Rectal smooth muscle tissue (tissue), 1 donor: ENCODE results near the gene NCF2.

ENCODE experiments used
- H3K27ac ChIP-seq: one replicate; pipeline ENCODE4 v1.7.0; 2013; ENCODE audit warnings: low read depth, low read length, inconsistent platforms
- H3K27me3 ChIP-seq: one replicate; pipeline ENCODE4 v1.7.0; 2013; ENCODE audit warnings: low read length; ENCODE audit not compliant: control insufficient read depth, insufficient read depth
- H3K36me3 ChIP-seq: one replicate; pipeline ENCODE4 v1.7.0; 2013; ENCODE audit warnings: low read length; ENCODE audit not compliant: control insufficient read depth, insufficient read depth
- H3K4me1 ChIP-seq: one replicate; pipeline ENCODE4 v1.7.0; 2013; ENCODE audit warnings: low read length; ENCODE audit not compliant: control insufficient read depth, insufficient read depth
- H3K4me3 ChIP-seq: one replicate; pipeline ENCODE4 v1.7.0; 2013; ENCODE audit warnings: low read length
- H3K9ac ChIP-seq: one replicate; pipeline ENCODE4 v1.7.0; 2013; ENCODE audit warnings: low read length

Gene NCF2

GRCh38 chr1:183554577-183554976 is 35.7 kb downstream of the NCF2 start:
- H3K36me3 ChIP-seq = peaks cover 23% of the 10 kb centered on the region
- H3K4me1 ChIP-seq = no peaks in the 10 kb centered on the region
- no peak overlapping the region for H3K27ac ChIP-seq
- H3K27me3 ChIP-seq = no peaks in the 10 kb centered on the region
- no peak overlapping the region for H3K4me3 ChIP-seq
- H3K9ac ChIP-seq = no peak overlapping the region

GRCh38 chr1:183553764-183554163 is 36.5 kb downstream of the NCF2 start:
- H3K4me3 ChIP-seq = no peak overlapping the region
- H3K36me3 ChIP-seq = peaks cover 23% of the 10 kb centered on the region
- H3K9ac ChIP-seq = no peak overlapping the region
- H3K4me1 ChIP-seq = no peaks in the 10 kb centered on the region
- H3K27me3 ChIP-seq = no peaks in the 10 kb centered on the region
- H3K27ac ChIP-seq = no peak overlapping the region

- Histone ChIP-seq H3K9ac (no peak overlapping the region), H3K4me3 (no peak overlapping the region), H3K27me3 (no peaks in the 10 kb centered on the region), H3K27ac (no peak overlapping the region), H3K4me1 (no peaks in the 10 kb centered on the region), H3K36me3 (peaks cover 23% of the 10 kb centered on the region)
Measured at GRCh38 chr1:183553331-183553730, 36.9 kb downstream of the NCF2 start.

- H3K27ac ChIP-seq = no peak overlapping the region
- peaks cover 23% of the 10 kb centered on the region for H3K36me3 ChIP-seq
- no peaks in the 10 kb centered on the region for H3K4me1 ChIP-seq
- no peaks in the 10 kb centered on the region for H3K27me3 ChIP-seq
- no peak overlapping the region for H3K9ac ChIP-seq
- H3K4me3 ChIP-seq = no peak overlapping the region
Measured at GRCh38 chr1:183552891-183553290, 37.4 kb downstream of the NCF2 start.

- Histone ChIP-seq H3K9ac (no peak overlapping the region), H3K36me3 (peaks cover 23% of the 10 kb centered on the region), H3K4me3 (no peak overlapping the region)
Measured at GRCh38 chr1:183552441-183552840, 37.8 kb downstream of the NCF2 start.

GRCh38 chr1:183551924-183552323 is 38.3 kb downstream of the NCF2 start:
- Histone ChIP-seq H3K27me3 (no peaks in the 10 kb centered on the region), H3K9ac (no peak overlapping the region), H3K36me3 (peaks cover 27% of the 10 kb centered on the region), H3K4me1 (no peaks in the 10 kb centered on the region), H3K27ac (no peak overlapping the region), H3K4me3 (no peak overlapping the region)

More at GRCh38 chr1:183552441-183552840, 37.8 kb downstream of the NCF2 start:
- no peaks in the 10 kb centered on the region for H3K27me3 ChIP-seq
- no peak overlapping the region for H3K27ac ChIP-seq
- H3K4me1 ChIP-seq = no peaks in the 10 kb centered on the region

- Histone ChIP-seq H3K36me3 (peaks cover 33% of the 10 kb centered on the region), H3K4me1 (no peaks in the 10 kb centered on the region), H3K9ac (no peak overlapping the region), H3K4me3 (no peak overlapping the region), H3K27me3 (no peaks in the 10 kb centered on the region), H3K27ac (no peak overlapping the region)
Measured at GRCh38 chr1:183550915-183551314, 39.3 kb downstream of the NCF2 start.

GRCh38 chr1:183548116-183548515 is 42.1 kb downstream of the NCF2 start:
- H3K36me3 ChIP-seq = peaks cover 43% of the 10 kb centered on the region
- no peak overlapping the region for H3K9ac ChIP-seq

GRCh38 chr1:183546427-183546826 is 43.8 kb downstream of the NCF2 start:
- H3K4me1 ChIP-seq = no peaks in the 10 kb centered on the region
- H3K36me3 ChIP-seq = peaks cover 36% of the 10 kb centered on the region
- no peak overlapping the region for H3K9ac ChIP-seq
- no peak overlapping the region for H3K27ac ChIP-seq
- H3K4me3 ChIP-seq = no peak overlapping the region
- no peaks in the 10 kb centered on the region for H3K27me3 ChIP-seq

More at GRCh38 chr1:183548116-183548515, 42.1 kb downstream of the NCF2 start:
- no peak overlapping the region for H3K27ac ChIP-seq
- H3K4me1 ChIP-seq = no peaks in the 10 kb centered on the region
- no peaks in the 10 kb centered on the region for H3K27me3 ChIP-seq
- H3K4me3 ChIP-seq = no peak overlapping the region

- no peaks in the 10 kb centered on the region for H3K27me3 ChIP-seq
- H3K4me3 ChIP-seq = no peak overlapping the region
- no peaks in the 10 kb centered on the region for H3K4me1 ChIP-seq
- H3K36me3 ChIP-seq = peaks cover 33% of the 10 kb centered on the region
- H3K27ac ChIP-seq = no peak overlapping the region
- H3K9ac ChIP-seq = no peak overlapping the region
Measured at GRCh38 chr1:183544598-183545297, 45.5 kb downstream of the NCF2 start.

GRCh38 chr1:183543619-183544204 is 46.5 kb downstream of the NCF2 start:
- peaks cover 34% of the 10 kb centered on the region for H3K36me3 ChIP-seq
- H3K4me3 ChIP-seq = no peak overlapping the region
- H3K27ac ChIP-seq = no peak overlapping the region
- H3K27me3 ChIP-seq = no peaks in the 10 kb centered on the region
- no peaks in the 10 kb centered on the region for H3K4me1 ChIP-seq
- no peak overlapping the region for H3K9ac ChIP-seq

GRCh38 chr1:183537405-183537804 is 52.9 kb downstream of the NCF2 start:
- H3K4me1 ChIP-seq = no peaks in the 10 kb centered on the region
- H3K27ac ChIP-seq = no peak overlapping the region
- H3K27me3 ChIP-seq = no peaks in the 10 kb centered on the region
- no peak overlapping the region for H3K4me3 ChIP-seq
- H3K9ac ChIP-seq = no peak overlapping the region
- peaks cover 17% of the 10 kb centered on the region for H3K36me3 ChIP-seq

- Histone ChIP-seq H3K4me3 (no peak overlapping the region), H3K27me3 (no peaks in the 10 kb centered on the region), H3K27ac (no peak overlapping the region), H3K9ac (no peak overlapping the region), H3K36me3 (peaks cover 5% of the 10 kb centered on the region), H3K4me1 (no peaks in the 10 kb centered on the region)
Measured at GRCh38 chr1:183533617-183534174, 56.6 kb downstream of the NCF2 start.
